ENCODE data around the gene SRP68.
"Not testable (repeated sequence)": the region's sequence is repeated elsewhere in the genome, so short reads cannot be mapped to it uniquely, and the experiment has no call there.

Gene SRP68

GRCh38 chr17:76050538-76051467 is 21.5 kb downstream of the SRP68 start:
- TF ChIP-seq, protein P1, sequence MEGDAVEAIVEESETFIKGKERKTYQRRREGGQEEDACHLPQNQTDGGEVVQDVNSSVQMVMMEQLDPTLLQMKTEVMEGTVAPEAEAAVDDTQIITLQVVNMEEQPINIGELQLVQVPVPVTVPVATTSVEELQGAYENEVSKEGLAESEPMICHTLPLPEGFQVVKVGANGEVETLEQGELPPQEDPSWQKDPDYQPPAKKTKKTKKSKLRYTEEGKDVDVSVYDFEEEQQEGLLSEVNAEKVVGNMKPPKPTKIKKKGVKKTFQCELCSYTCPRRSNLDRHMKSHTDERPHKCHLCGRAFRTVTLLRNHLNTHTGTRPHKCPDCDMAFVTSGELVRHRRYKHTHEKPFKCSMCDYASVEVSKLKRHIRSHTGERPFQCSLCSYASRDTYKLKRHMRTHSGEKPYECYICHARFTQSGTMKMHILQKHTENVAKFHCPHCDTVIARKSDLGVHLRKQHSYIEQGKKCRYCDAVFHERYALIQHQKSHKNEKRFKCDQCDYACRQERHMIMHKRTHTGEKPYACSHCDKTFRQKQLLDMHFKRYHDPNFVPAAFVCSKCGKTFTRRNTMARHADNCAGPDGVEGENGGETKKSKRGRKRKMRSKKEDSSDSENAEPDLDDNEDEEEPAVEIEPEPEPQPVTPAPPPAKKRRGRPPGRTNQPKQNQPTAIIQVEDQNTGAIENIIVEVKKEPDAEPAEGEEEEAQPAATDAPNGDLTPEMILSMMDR (IDR thresholded peaks at IDR 0.05; ENCODE audit: low read depth, low read length, missing control alignments): no peak
- no peak for DNase-seq (ENCODE audit: extremely low read depth, low read depth)
- H3K4me3 ChIP-seq (replicated peaks; ENCODE audit: low read depth, low read length): no peak overlapping the region

DNA sequence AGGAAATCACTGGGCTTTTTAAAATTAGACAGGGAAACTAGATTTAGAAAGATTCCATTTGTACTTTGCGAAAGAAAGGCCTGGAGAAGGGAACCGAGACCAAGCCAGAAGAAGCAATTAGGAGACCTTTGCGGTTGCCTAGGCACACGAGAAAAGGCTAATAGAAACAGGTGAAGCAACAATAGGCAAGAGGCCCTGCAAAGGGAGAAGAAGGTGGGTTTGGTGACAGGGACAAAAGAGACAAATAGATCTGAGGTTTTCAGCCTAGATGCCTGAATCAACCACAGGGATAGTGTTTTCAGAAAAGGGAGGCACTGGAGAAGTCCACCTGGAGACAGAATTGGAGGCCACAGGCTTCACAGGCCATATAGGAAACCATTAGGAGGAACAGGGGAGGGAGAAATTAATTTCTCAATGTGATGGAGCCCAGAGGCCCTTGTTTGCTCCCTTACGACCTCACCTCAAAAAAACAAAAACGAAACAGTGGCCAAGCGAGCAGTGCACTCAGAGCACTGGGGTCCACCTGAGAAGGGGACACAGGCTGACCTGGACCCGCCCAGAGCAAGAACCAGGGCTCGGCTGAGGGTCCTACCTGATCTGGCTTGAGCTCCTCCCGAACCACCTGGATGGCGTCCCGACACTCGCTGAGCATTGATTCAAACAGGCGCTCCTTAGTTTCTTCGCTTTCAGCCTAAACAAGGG is 22.3 kb downstream of the SRP68 start:
- TF ChIP-seq, protein P1 (IDR thresholded peaks at IDR 0.05; ENCODE audit: low read depth, low read length, missing control alignments): no peak
- H3K4me3 ChIP-seq (replicated peaks; ENCODE audit: low read depth, low read length): no peak overlapping the region
- DNase-seq (ENCODE audit: extremely low read depth, low read depth): no peak

DNA sequence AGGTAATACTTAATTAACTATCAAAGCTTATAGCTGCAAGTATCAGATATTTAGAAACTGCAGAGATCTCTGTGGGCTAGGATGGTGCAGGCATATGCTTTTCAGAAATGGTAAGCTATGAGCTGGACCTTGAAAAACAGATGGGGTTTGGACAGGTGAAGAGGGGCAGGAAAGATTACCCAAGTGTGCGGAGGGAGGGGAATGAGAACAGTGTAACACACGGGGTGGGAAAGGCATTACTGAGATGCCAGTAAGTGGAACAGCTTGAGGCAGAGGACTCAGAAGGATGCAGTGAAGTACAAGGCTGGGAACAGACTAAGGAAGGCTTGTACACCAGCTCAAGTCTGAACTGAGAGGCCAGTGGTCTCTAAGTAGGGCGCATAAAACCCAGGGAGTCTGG is 23.1 kb downstream of the SRP68 start:
- H3K4me3 ChIP-seq (replicated peaks; ENCODE audit: low read depth, low read length): no peak overlapping the region
- no peak for DNase-seq (ENCODE audit: extremely low read depth, low read depth)
- TF ChIP-seq, protein P1 (IDR thresholded peaks at IDR 0.05; ENCODE audit: low read depth, low read length, missing control alignments): no peak

GRCh38 chr17:76048711-76049110 is 23.6 kb downstream of the SRP68 start:
- DNase-seq (ENCODE audit: extremely low read depth, low read depth): no peak
- H3K4me3 ChIP-seq (replicated peaks; ENCODE audit: low read depth, low read length): no peak overlapping the region
- TF ChIP-seq, protein P1 (IDR thresholded peaks at IDR 0.05; ENCODE audit: low read depth, low read length, missing control alignments): no peak

GRCh38 chr17:76048025-76048605 is 24.2 kb downstream of the SRP68 start:
- TF ChIP-seq, protein P1 (IDR thresholded peaks at IDR 0.05; ENCODE audit: low read depth, low read length, missing control alignments): no peak
- H3K4me3 ChIP-seq (replicated peaks; ENCODE audit: low read depth, low read length): no peak overlapping the region
- no peak for DNase-seq (ENCODE audit: extremely low read depth, low read depth)

DNA sequence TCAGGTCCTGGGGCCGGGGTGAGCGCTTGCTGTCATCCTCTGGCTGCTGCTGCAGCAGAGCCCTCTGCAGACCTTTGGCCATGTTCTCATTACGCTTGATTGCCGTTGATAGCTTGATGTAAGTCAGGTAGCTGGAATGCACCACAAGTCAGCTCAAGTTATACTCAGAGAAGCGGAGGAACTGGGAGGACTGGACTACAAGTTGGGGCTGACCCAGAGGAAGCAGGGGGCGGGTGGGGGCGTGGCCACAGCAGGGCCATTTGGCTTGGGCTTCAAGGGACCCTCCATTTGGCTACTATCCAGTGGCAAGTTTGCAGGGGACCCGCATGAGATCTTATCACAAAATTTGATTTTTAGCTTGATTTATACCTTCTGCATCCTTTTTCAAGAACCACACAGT is 26.3 kb downstream of the SRP68 start:
- TF ChIP-seq, protein P1 (IDR thresholded peaks at IDR 0.05; ENCODE audit: low read depth, low read length, missing control alignments): no peak
- no peak overlapping the region for H3K4me3 ChIP-seq (replicated peaks; ENCODE audit: low read depth, low read length)
- no peak for DNase-seq (ENCODE audit: extremely low read depth, low read depth)

DNA sequence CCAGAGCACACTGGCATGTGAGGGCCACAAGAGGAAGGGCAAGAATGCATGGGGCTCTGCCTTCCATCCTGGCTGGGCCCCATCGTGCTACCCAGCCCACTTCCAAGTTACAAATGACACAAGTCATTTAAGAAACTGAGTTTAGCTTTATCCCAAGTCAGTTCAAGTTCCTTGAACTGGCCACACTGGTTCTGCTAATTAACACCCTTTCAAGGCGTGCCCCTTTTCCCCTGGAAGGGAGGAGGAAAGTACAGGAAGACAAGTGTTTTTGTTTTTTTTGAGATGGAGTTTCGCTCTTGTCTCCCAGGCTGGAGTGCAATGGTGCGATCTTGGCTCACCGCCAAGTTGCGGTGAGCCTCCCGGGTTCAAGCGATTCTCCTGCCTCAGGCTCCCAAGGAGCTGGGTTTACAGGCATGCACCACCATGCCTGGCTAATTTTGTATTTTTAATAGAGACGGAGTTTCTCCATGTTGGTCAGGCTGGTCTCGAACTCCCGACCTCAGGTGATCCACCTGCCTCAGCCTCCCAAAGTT is 27.8 kb downstream of the SRP68 start:
- not testable (repeated sequence) for DNase-seq (ENCODE audit: extremely low read depth, low read depth); H3K4me3 ChIP-seq (replicated peaks; ENCODE audit: low read depth, low read length)

- not testable (repeated sequence) for DNase-seq (ENCODE audit: extremely low read depth, low read depth); H3K4me3 ChIP-seq (replicated peaks; ENCODE audit: low read depth, low read length)
These were observed 29.4 kb downstream of the SRP68 start for GRCh38 chr17:76042868-76043267.
